K562 (cell line): ENCODE measurements around the gene FAM174C. TPM values are rescaled to one million over a fixed set of nuclear protein-coding genes. Genes with fewer than 3 reads are reported as not detected.

ENCODE experiments used
- CEBPG ChIP-seq, 3 experiments: fragments of 200-800 bp in 1 of 3; sonication (Bioruptor generic) in 1 of 3; sonication (generic) in 1 of 3; formaldehyde crosslinking in 1 of 3; IDR thresholded peaks in 2 of 3; conservative IDR thresholded peaks in 1 of 3; 2 replicates each; pipeline versions ENCODE4 v1.6.1 to v1.8.0; 2016 to 2022; ENCODE audit warnings: missing compliant biosample characterization in 2 of 3, missing genetic modification characterization in 2 of 3, mild to moderate bottlenecking in 1 of 3, missing genetic modification reagents in 1 of 3
- CHD2 ChIP-seq: IDR thresholded peaks from 2 replicates; pipeline ENCODE4 v1.6.1; 2011; ENCODE audit warnings: low read depth, low read length
- CHD4 ChIP-seq: fragments of 200-600 bp; sonication (generic); IDR thresholded peaks from 3 replicates; pipeline ENCODE4 v1.6.1; 2012; ENCODE audit warnings: low read depth, mild to moderate bottlenecking, mixed read lengths, low read length, inconsistent platforms; ENCODE audit not compliant: insufficient read depth, insufficient replicate concordance, poor library complexity, severe bottlenecking
- COPS2 ChIP-seq: fragments of 450-650 bp; conservative IDR thresholded peaks from 2 replicates; pipeline ENCODE4 v1.6.1; 2016; ENCODE audit warnings: mild to moderate bottlenecking, moderate library complexity
- HDAC1 ChIP-seq, 2 experiments: fragments of 450-650 bp; IDR thresholded peaks; 2 replicates each; pipeline ENCODE4 v1.6.1; 2016 to 2017; ENCODE audit warnings: inconsistent platforms in 1 of 2, mild to moderate bottlenecking in 1 of 2, moderate library complexity in 1 of 2
- HDAC2 ChIP-seq: fragments of 450-650 bp; IDR thresholded peaks from 2 replicates; pipeline ENCODE4 v1.6.1; 2016; ENCODE audit warnings: mild to moderate bottlenecking
- HSF4 ChIP-seq: fragments of 250-450 bp; sonication (Bioruptor Pico); IDR thresholded peaks from 2 replicates; pipeline ENCODE4 v2.1.2; 2022; ENCODE audit warnings: mild to moderate bottlenecking, moderate library complexity, borderline replicate concordance
- KAT8 ChIP-seq: fragments of 450-650 bp; IDR thresholded peaks from 2 replicates; pipeline ENCODE4 v1.6.1; 2016; ENCODE audit warnings: low read depth, mild to moderate bottlenecking
- PHF20 ChIP-seq: fragments of 450-650 bp; IDR thresholded peaks from 2 replicates; pipeline ENCODE4 v1.6.1; 2018; ENCODE audit not compliant: partially characterized antibody
- PML ChIP-seq: IDR thresholded peaks from 2 replicates; pipeline ENCODE4 v1.6.1; 2012; ENCODE audit warnings: low read length, inconsistent platforms
- RBFOX2 ChIP-seq: fragments of 200-400 bp; formaldehyde crosslinking; IDR thresholded peaks from 2 replicates; pipeline ENCODE4 v1.6.1; 2017; ENCODE audit warnings: low read depth, mild to moderate bottlenecking, low read length, moderate library complexity
- RCOR1 ChIP-seq, 2 experiments: IDR thresholded peaks; 2 replicates each; pipeline ENCODE4 v1.6.1; 2012; ENCODE audit warnings: low read depth in 2 of 2, low read length in 2 of 2, borderline replicate concordance in 1 of 2, improper control_type of control experiment in 1 of 2
- SAFB2 ChIP-seq: fragments of 200-400 bp; formaldehyde crosslinking; IDR thresholded peaks from 2 replicates; pipeline ENCODE4 v1.6.1; 2018; ENCODE audit warnings: borderline replicate concordance, low read length, low read depth, moderate library complexity; ENCODE audit not compliant: severe bottlenecking
- U2AF1 ChIP-seq: fragments of 200-400 bp; formaldehyde crosslinking; optimal IDR thresholded peaks from 2 replicates; pipeline ENCODE3; 2017; ENCODE audit warnings: mild to moderate bottlenecking, low read depth, low read length, moderate library complexity
- YBX1 ChIP-seq: fragments of 450-650 bp; IDR thresholded peaks from 2 replicates; pipeline ENCODE4 v1.7.1; 2016; ENCODE audit warnings: mild to moderate bottlenecking
- ZC3H4 ChIP-seq: sonication (generic); formaldehyde crosslinking; IDR thresholded peaks from 2 replicates; pipeline ENCODE4 v1.9.0; 2021; ENCODE audit warnings: missing genetic modification reagents, borderline replicate concordance
- ZFP1 ChIP-seq: fragments of 450-650 bp; formaldehyde crosslinking; IDR thresholded peaks from 2 replicates; pipeline ENCODE4 v1.4.0; 2020; ENCODE audit warnings: mild to moderate bottlenecking, mixed read lengths
- ZNF143 ChIP-seq: sonication (generic); formaldehyde crosslinking; IDR thresholded peaks from 2 replicates; pipeline ENCODE4 v1.9.0; 2022; ENCODE audit warnings: mild to moderate bottlenecking, missing genetic modification reagents
- ZNF354B ChIP-seq: fragments of 250-450 bp; sonication (Bioruptor Pico); IDR thresholded peaks from 2 replicates; pipeline ENCODE4 v1.4.0; 2020
- polyA plus RNA-seq, 8 experiments: library from polyadenylated mRNA; depleted of rRNA in 4 of 8; stranded (reverse) in 5 of 8; unstranded in 3 of 8; fragments of >200 nt; fragmentation: Nextera tagmentation in 2 of 8; fragmentation: Illumina TruSeq in 1 of 8; extraction: Ambion mirVana in 2 of 8; extraction: Trizol in 1 of 8; gene quantifications; 2 replicates each; pipeline versions ENCODE4 v1.2.1 to v1.2.3, GENCODE V29; 2011 to 2014; ENCODE audit warnings: inconsistent platforms in 1 of 8, missing spikeins in 1 of 8
- total RNA-seq, 7 experiments: library from RNA; depleted of rRNA in 6 of 7; stranded (reverse); fragments of >200 nt in 6 of 7; fragmentation: Illumina TruSeq in 2 of 7; extraction: Trizol in 2 of 7; gene quantifications; 2 replicates each; pipeline versions ENCODE4 v1.2.1 to v1.2.3, GENCODE V29; 2011 to 2021; ENCODE audit warnings: low replicate concordance in 1 of 7
- TF ChIP-seq, protein P1 (sequence below): fragments of 150-350 bp; IDR thresholded peaks from 2 replicates; pipeline ENCODE4 v1.6.1; 2014; ENCODE audit warnings: low read depth, mild to moderate bottlenecking, low read length, borderline replicate concordance
- TF ChIP-seq, protein P2 (sequence below), 2 experiments: fragments of 150-350 bp in 1 of 2; IDR thresholded peaks; 2 replicates each; pipeline ENCODE4 v1.6.1; 2012 to 2016; ENCODE audit warnings: low read depth in 2 of 2, low read length in 2 of 2, mild to moderate bottlenecking in 1 of 2, moderate library complexity in 1 of 2

The FAM174C gene
- total and polyA plus RNA-seq, 9 of the 15 experiments (the other 6 are each of a cell fraction or from before 2014, with no cell fraction given): 0.66 to 89.6 (median 20.3) TPM

DNA sequence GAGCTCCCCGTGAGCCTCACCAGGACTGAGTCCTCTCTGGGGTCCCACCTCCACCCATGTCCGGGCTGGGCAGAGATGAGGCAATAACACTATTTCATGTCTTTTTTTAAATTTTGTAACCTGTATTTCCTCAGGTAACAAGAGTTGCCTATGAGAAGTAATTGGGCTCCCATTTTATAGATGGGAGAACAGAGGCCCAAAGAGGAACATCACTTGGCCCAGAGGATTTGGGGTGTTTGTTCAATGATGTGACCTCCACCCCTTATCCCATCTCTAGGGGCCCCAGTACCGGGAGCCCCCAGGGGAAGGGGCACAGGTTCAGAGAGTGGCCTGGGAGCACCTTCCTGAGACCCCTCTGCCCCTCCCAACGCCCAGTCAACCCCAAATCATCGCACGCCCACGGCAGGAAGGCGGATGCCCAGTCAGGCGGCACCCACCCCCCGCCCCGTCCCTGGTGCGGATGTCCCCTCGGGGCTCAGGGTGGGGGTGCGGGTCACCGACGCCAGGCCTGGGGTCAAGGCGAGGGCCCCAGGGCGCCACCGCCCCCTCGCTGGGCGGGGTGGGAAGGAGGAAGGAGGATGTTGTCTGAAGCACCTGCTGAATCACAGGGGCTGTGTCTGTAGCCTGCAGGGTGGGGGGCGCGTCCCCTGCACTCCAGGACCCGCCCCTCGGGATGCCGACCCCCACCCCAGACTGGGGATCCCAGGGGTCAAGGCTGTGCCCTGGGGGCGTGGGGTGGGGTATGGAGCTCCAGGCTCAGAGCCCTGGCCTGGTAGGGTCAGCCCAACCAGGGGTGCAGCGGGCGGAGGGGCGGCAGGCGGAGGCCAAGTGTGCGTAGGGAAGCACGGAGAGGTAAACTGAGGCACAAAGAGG is 15.2 kb upstream of the FAM174C start (continued):
- TF ChIP-seq, protein P1, sequence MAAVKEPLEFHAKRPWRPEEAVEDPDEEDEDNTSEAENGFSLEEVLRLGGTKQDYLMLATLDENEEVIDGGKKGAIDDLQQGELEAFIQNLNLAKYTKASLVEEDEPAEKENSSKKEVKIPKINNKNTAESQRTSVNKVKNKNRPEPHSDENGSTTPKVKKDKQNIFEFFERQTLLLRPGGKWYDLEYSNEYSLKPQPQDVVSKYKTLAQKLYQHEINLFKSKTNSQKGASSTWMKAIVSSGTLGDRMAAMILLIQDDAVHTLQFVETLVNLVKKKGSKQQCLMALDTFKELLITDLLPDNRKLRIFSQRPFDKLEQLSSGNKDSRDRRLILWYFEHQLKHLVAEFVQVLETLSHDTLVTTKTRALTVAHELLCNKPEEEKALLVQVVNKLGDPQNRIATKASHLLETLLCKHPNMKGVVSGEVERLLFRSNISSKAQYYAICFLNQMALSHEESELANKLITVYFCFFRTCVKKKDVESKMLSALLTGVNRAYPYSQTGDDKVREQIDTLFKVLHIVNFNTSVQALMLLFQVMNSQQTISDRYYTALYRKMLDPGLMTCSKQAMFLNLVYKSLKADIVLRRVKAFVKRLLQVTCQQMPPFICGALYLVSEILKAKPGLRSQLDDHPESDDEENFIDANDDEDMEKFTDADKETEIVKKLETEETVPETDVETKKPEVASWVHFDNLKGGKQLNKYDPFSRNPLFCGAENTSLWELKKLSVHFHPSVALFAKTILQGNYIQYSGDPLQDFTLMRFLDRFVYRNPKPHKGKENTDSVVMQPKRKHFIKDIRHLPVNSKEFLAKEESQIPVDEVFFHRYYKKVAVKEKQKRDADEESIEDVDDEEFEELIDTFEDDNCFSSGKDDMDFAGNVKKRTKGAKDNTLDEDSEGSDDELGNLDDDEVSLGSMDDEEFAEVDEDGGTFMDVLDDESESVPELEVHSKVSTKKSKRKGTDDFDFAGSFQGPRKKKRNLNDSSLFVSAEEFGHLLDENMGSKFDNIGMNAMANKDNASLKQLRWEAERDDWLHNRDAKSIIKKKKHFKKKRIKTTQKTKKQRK: no peak
- peak; percentile 17; the same call in 1 of the 2 replicates for TF ChIP-seq CHD2
- TF ChIP-seq CHD4: peak; percentile 88
- TF ChIP-seq U2AF1: no peak
- no peak for TF ChIP-seq HDAC1 (IDR thresholded peaks at IDR 0.05)
- TF ChIP-seq CEBPG (CRISPR knock-in tag; IDR thresholded peaks at IDR 0.05): peak; percentile 37; the same call in 1 of the 2 replicates
- TF ChIP-seq CEBPG (tag; conservative IDR thresholded peaks at IDR 0.05 in 1 of 2, IDR thresholded peaks at IDR 0.05 in 1 of 2): peak; percentile 26 to 31; a peak in 1 of 4 replicates
- TF ChIP-seq YBX1: no peak
- no peak for TF ChIP-seq ZNF354B (CRISPR knock-in tag)
- peak in 1 of 2 experiments; percentile 69; a peak in 1 of 4 replicates for TF ChIP-seq RCOR1 (IDR thresholded peaks at IDR 0.05; ENCODE audit: borderline replicate concordance in 1 of 2, low read depth in 2 of 2, low read length in 2 of 2)
- TF ChIP-seq, protein P2, sequence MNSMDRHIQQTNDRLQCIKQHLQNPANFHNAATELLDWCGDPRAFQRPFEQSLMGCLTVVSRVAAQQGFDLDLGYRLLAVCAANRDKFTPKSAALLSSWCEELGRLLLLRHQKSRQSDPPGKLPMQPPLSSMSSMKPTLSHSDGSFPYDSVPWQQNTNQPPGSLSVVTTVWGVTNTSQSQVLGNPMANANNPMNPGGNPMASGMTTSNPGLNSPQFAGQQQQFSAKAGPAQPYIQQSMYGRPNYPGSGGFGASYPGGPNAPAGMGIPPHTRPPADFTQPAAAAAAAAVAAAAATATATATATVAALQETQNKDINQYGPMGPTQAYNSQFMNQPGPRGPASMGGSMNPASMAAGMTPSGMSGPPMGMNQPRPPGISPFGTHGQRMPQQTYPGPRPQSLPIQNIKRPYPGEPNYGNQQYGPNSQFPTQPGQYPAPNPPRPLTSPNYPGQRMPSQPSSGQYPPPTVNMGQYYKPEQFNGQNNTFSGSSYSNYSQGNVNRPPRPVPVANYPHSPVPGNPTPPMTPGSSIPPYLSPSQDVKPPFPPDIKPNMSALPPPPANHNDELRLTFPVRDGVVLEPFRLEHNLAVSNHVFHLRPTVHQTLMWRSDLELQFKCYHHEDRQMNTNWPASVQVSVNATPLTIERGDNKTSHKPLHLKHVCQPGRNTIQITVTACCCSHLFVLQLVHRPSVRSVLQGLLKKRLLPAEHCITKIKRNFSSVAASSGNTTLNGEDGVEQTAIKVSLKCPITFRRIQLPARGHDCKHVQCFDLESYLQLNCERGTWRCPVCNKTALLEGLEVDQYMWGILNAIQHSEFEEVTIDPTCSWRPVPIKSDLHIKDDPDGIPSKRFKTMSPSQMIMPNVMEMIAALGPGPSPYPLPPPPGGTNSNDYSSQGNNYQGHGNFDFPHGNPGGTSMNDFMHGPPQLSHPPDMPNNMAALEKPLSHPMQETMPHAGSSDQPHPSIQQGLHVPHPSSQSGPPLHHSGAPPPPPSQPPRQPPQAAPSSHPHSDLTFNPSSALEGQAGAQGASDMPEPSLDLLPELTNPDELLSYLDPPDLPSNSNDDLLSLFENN (IDR thresholded peaks at IDR 0.05; ENCODE audit: low read depth in 2 of 2, low read length in 2 of 2): no peak
- no peak for TF ChIP-seq ZC3H4 (CRISPR knock-in tag)
- TF ChIP-seq PML: no peak
- no peak for TF ChIP-seq KAT8
- no peak for TF ChIP-seq HSF4 (CRISPR knock-in tag)
- peak; percentile 37 for TF ChIP-seq PHF20
- TF ChIP-seq RBFOX2: peak; percentile 48
- no peak for TF ChIP-seq SAFB2
- TF ChIP-seq HDAC2: peak; percentile 45
- peak; percentile 43; the same call in 1 of the 2 replicates for TF ChIP-seq ZNF143 (CRISPR knock-in tag)
- no peak for TF ChIP-seq COPS2
- TF ChIP-seq ZFP1 (CRISPR knock-in tag): no peak
